Thyroid gland (tissue), 4 donors: ENCODE data around the gene RNF5. TPM values are rescaled to one million over a fixed set of nuclear protein-coding genes. Genes with fewer than 3 reads are reported as not detected.
A peak's percentile ranks its signal among the peaks of the same experiment; 100 is the strongest.

Experiments used
- DNase-seq, 2 donors: peaks; one replicate each; pipeline ENCODE4 v3.0.0-alpha.2; 2019
- H3K27ac ChIP-seq, 3 donors: fragments of 200-600 bp; sonication (generic); 1 replicate in 2 of 3; 2 replicates in 1 of 3; pipeline ENCODE4 v1.5.1; 2016 to 2019; ENCODE audit warnings: mild to moderate bottlenecking in 1 of 3, moderate library complexity in 1 of 3
- H3K27me3 ChIP-seq: fragments of 200-600 bp; sonication (generic); one replicate; pipeline ENCODE4 v1.5.1; 2019
- H3K36me3 ChIP-seq, 2 donors: fragments of 200-600 bp; sonication (generic); one replicate each; pipeline ENCODE4 v1.5.1; 2016 to 2019
- H3K4me1 ChIP-seq, 2 donors: fragments of 200-600 bp; sonication (generic); one replicate each; pipeline ENCODE4 v1.5.1; 2017 to 2019
- H3K4me3 ChIP-seq, 3 donors: fragments of 200-600 bp; sonication (generic); replicated peaks in 1 of 3; 1 replicate in 2 of 3; 2 replicates in 1 of 3; pipeline ENCODE4 v1.5.1; 2016; ENCODE audit warnings: mild to moderate bottlenecking in 1 of 3
- H3K9me3 ChIP-seq: fragments of 200-600 bp; sonication (generic); one replicate; pipeline ENCODE4 v1.5.1; 2017
- POLR2A ChIP-seq, 2 donors: fragments of 450-650 bp; IDR thresholded peaks; one replicate each; pipeline ENCODE4 v1.6.1; 2017; ENCODE audit warnings: antibody characterized with exemption in 2 of 2, mild to moderate bottlenecking in 2 of 2, moderate library complexity in 1 of 2
- WGBS, 2 donors: methylation state at CpG; one replicate each; pipeline ENCODE4 v1.1.5; 2017; 5-methylcytosine and 5-hydroxymethylcytosine counted together
- intact Hi-C: fragments of 100-400 bp; cut with DNase I; formaldehyde crosslinking; loops from one replicate; pipeline ENCODE4 v1.15.1; 2023
- total RNA-seq, 4 donors: library from RNA; depleted of rRNA; stranded (reverse); fragments of >200 nt; gene quantifications; one replicate each; pipeline ENCODE4 v1.2.3, GENCODE V29; 2016
- TF ChIP-seq, protein P1 (sequence below), 6 experiments: fragments of 200-600 bp in 3 of 6; fragments of 450-650 bp in 3 of 6; sonication (generic) in 3 of 6; IDR thresholded peaks; one replicate each; pipeline ENCODE4 v1.5.1; 2016 to 2019; ENCODE audit warnings: antibody characterized with exemption in 6 of 6, mild to moderate bottlenecking in 2 of 6, inconsistent platforms in 1 of 6, moderate library complexity in 1 of 6

RNF5 gene
- total RNA-seq, 4 donors from 2014 or later: 64.0 to 114 (median 107) TPM

DNA sequence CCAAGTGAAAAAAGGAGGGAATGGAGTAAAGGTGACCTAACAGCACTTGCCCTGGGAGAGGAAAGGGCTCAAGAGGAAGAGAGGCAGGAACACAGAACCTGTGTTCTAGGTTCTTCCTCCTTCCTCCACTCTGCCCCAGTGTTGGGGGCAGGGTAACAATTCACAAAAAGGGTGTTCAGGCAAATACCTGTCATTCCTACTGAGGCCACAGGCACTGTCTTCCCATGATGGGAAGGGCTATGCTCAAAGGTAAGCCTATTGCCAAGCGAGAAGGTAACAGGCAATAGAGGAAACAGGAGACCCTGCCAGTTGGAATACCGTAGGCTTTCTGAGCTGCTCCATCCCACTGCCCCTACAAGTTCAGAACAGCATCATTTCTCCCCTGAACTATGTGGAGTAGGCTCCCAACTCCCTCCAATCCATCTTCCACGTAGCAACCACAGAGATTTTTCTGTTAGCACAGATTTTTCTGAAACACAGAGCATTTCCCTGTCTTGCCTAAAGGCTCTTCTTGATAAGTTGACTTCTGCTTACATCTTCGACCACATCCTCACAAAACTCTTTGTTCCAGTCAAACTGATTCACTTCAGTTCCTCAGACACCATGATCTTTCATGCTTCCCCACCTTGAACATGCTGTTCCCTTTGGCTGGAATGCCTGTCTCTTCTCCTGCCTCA lies 5.0 kb upstream of the RNF5 start:
- 72 to 82% methylated on average over 4 of the region's 4 CpGs for WGBS, 2 donors
- TF ChIP-seq, protein P1, sequence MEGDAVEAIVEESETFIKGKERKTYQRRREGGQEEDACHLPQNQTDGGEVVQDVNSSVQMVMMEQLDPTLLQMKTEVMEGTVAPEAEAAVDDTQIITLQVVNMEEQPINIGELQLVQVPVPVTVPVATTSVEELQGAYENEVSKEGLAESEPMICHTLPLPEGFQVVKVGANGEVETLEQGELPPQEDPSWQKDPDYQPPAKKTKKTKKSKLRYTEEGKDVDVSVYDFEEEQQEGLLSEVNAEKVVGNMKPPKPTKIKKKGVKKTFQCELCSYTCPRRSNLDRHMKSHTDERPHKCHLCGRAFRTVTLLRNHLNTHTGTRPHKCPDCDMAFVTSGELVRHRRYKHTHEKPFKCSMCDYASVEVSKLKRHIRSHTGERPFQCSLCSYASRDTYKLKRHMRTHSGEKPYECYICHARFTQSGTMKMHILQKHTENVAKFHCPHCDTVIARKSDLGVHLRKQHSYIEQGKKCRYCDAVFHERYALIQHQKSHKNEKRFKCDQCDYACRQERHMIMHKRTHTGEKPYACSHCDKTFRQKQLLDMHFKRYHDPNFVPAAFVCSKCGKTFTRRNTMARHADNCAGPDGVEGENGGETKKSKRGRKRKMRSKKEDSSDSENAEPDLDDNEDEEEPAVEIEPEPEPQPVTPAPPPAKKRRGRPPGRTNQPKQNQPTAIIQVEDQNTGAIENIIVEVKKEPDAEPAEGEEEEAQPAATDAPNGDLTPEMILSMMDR (IDR thresholded peaks at IDR 0.05): no peak
- no peak for TF ChIP-seq POLR2A (IDR thresholded peaks at IDR 0.05)
- no peaks in the 10 kb centered on the region for H3K27me3 ChIP-seq
- no peak overlapping the region for H3K27ac ChIP-seq
- intact Hi-C loops: no loop called here
- no peak for DNase-seq
- peaks cover 0 to 16% of the 10 kb centered on the region in 2 donors for H3K36me3 ChIP-seq
- H3K9me3 ChIP-seq: no peaks in the 10 kb centered on the region
- H3K4me3 ChIP-seq: no peak overlapping the region
- H3K4me1 ChIP-seq: peaks cover 12 to 19% of the 10 kb centered on the region in 2 donors

DNA sequence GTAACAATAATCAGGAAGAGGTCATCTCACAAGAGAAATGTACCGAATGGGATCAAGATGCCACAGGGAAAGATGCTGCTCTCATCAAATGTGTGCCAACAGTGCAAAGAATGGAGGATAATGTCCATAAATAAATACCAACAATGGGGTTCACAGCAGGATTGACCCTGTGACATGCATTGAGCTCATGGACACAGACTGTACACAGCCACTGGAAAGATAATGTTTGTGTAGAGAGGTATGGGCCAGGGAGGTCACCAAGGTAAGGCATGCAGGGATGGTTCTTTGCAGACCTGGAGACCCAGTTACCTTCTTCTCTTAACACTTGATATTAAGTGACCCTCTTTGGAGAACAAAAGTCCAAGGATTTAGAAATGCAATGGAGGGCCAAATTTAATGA lies 3.8 kb upstream of the RNF5 start:
- H3K4me1 ChIP-seq: peaks cover 19 to 26% of the 10 kb centered on the region in 2 donors
- intact Hi-C loops: no loop called here
- no peaks in the 10 kb centered on the region for H3K9me3 ChIP-seq
- TF ChIP-seq, protein P1 (IDR thresholded peaks at IDR 0.05): no peak
- TF ChIP-seq POLR2A (IDR thresholded peaks at IDR 0.05): no peak
- no peak overlapping the region for H3K4me3 ChIP-seq
- WGBS, 2 donors: 88 to 92% methylated on average over 1 of the region's 1 CpG
- H3K27ac ChIP-seq: no peak overlapping the region
- no peak for DNase-seq
- no peaks in the 10 kb centered on the region for H3K27me3 ChIP-seq
- H3K36me3 ChIP-seq: peaks cover 0 to 11% of the 10 kb centered on the region in 2 donors

DNA sequence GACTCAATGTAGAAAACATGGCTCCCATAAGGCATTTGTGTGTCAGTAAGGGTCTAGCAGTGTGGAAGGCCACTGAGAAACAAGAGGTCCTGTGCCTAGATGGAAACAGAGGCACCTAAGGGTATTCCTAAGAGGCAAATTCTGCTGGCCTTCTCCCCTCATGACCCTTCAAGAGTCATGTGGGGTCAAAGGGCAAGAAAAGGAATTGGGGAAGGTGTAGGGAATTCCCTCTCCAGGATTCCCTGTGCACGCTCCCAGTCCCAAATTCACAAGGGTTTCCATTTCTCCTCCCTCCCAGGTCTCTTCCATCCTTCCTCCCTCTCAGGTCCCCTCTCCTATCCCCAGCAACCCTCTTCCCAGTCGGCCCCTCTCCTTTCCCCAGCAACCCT lies 2.9 kb upstream of the RNF5 start:
- no peaks in the 10 kb centered on the region for H3K27me3 ChIP-seq
- DNase-seq: no peak
- H3K9me3 ChIP-seq: no peaks in the 10 kb centered on the region
- H3K4me1 ChIP-seq: peaks cover 25 to 35% of the 10 kb centered on the region in 2 donors
- peaks cover 0 to 4% of the 10 kb centered on the region in 2 donors for H3K36me3 ChIP-seq
- 11 to 16% methylated on average over 2 of the region's 2 CpGs for WGBS, 2 donors
- peak overlapping the region in 2 of 3 donors; percentile 94 for H3K27ac ChIP-seq
- intact Hi-C loops: no loop called here
- TF ChIP-seq POLR2A (IDR thresholded peaks at IDR 0.05): no peak
- TF ChIP-seq, protein P1 (IDR thresholded peaks at IDR 0.05): no peak
- H3K4me3 ChIP-seq: peak overlapping the region; percentile 72 to 98 (median 96)

DNA sequence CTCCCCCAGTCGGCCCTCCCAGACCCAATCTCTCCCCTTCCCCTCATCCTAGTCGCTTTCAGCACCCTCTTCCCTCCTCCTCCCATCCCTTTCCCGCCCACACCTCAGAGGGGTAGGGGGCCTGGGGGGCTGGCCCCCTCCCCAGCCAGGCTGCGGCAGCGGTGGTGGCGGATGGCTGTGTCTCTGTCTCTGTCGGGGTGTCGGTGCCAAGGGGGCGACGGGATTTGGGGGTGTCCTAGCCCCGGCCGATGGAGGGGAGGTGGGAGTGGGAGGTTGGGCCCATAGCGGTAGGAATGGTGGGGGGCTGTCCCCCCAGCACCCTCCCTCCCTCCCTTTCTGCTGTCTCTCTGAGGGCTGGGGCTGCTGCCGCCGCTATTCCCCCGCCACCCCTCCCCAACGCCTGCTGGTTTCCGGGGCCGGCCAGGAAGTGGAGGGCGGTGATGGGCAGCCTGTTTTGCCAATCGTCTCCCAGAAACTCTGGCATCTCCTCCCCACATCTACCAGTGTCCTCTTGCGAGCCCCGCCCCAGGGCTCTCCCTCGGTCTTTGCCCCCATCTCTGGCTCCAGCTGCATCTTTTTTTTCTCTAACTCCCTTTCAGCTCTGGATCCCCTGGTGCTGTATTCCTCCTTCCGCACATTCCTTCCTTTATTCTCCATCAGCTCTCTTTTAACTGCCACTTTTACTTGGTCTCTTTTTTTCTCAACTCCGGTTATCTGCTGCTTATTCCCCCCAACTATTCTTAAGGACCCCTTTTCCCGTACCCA lies 2.3 kb upstream of the RNF5 start, which contains the start of gene AGPAT1:
AGPAT1 (minus strand) TSS at position 374 of the 765 bp plus-strand sequence. CDS start 4,588 bp downstream, outside the sequence.
- intact Hi-C loops: no loop called here
- peak; percentile 96 for DNase-seq
- Histone ChIP-seq H3K9me3 (no peaks in the 10 kb centered on the region), H3K27me3 (no peaks in the 10 kb centered on the region), H3K27ac (peak within 1 kb of the TSS; percentile 94 to 96 (median 94)), H3K4me1 (peaks cover 25 to 35% of the 10 kb centered on the region in 2 donors), H3K4me3 (peak within 1 kb of the TSS; percentile 72 to 98 (median 96)), H3K36me3 (peaks cover 0 to 1% of the 10 kb centered on the region in 2 donors)
- WGBS, 2 donors: 0% methylated on average over 19 to 22 of the region's 27 CpGs
- TF ChIP-seq, protein P1 (IDR thresholded peaks at IDR 0.05): no peak
- TF ChIP-seq POLR2A (IDR thresholded peaks at IDR 0.05): peak in 1 of 2 donors; percentile 80
